ENCODE measurements around the gene GABRB2.

DNA sequence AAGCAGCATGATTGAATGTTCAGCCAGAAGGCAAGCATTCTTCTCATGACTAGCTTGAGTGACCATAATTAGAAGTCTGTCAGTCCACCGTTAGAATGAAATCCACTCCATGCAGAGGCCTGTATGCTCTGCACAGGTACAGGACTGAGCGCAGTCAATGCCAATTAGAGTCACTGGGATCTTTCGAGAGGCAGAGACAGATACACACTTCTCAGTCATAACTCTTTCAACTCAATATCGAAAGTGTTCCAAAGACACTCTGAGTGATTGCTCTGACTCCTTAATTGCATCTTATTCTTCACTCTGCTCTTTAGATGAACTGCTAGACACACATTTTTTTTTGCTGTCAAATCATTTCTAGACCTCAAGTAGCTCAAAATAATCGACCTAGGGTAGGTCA, 203.6 kb downstream of the GABRB2 start:
- TF ChIP-seq CTCF (IDR thresholded peaks at IDR 0.05) (no peak), POLR2A (IDR thresholded peaks at IDR 0.05) (no peak)

Data from adrenal gland (tissue), 5 donors.